GM23248 (cell line): ENCODE results near the gene LSM14B. TPM values are rescaled to one million over a fixed set of nuclear protein-coding genes. Genes with fewer than 3 reads are reported as not detected.
A peak's percentile ranks its signal among the peaks of the same experiment; 100 is the strongest.

ENCODE experiments used
- DNase-seq: peaks from one replicate; pipeline ENCODE4 v3.0.0-alpha.2; 2015
- H2AFZ ChIP-seq: fragments of 200-600 bp; sonication (generic); 2 replicates; pipeline ENCODE4 v1.6.1; 2016; ENCODE audit warnings: antibody characterized with exemption
- H3F3A ChIP-seq: fragments of 200-600 bp; sonication (generic); 2 replicates; pipeline ENCODE4 v1.6.1; 2016; ENCODE audit warnings: mild to moderate bottlenecking, antibody characterized with exemption, mixed run types; ENCODE audit not compliant: insufficient read depth
- H3K27ac ChIP-seq: fragments of 200-600 bp; sonication (generic); 2 replicates; pipeline ENCODE4 v1.5.1; 2016; ENCODE audit warnings: mild to moderate bottlenecking
- H3K27me3 ChIP-seq: fragments of 200-600 bp; sonication (generic); replicated peaks from 2 replicates; pipeline ENCODE4 v1.6.1; 2016; ENCODE audit warnings: mild to moderate bottlenecking; ENCODE audit not compliant: insufficient read depth
- H3K36me3 ChIP-seq: fragments of 200-600 bp; sonication (generic); 2 replicates; pipeline ENCODE4 v1.6.1; 2016; ENCODE audit warnings: low read depth, mild to moderate bottlenecking
- H3K4me1 ChIP-seq: fragments of 200-600 bp; sonication (generic); 2 replicates; pipeline ENCODE4 v1.6.1; 2016; ENCODE audit warnings: mild to moderate bottlenecking; ENCODE audit not compliant: insufficient read depth
- H3K4me2 ChIP-seq: fragments of 200-600 bp; sonication (generic); one replicate; pipeline ENCODE4 v1.6.1; 2016; ENCODE audit warnings: mild to moderate bottlenecking; ENCODE audit not compliant: unreplicated experiment
- H3K4me3 ChIP-seq: fragments of 200-600 bp; sonication (generic); 2 replicates; pipeline ENCODE4 v1.5.1; 2016; ENCODE audit warnings: mild to moderate bottlenecking
- H3K79me2 ChIP-seq: fragments of 200-600 bp; sonication (generic); 2 replicates; pipeline ENCODE4 v1.6.1; 2016; ENCODE audit warnings: mild to moderate bottlenecking; ENCODE audit not compliant: insufficient read depth
- H3K9ac ChIP-seq: fragments of 200-600 bp; sonication (generic); 2 replicates; pipeline ENCODE4 v1.6.1; 2016; ENCODE audit warnings: mild to moderate bottlenecking
- H3K9me2 ChIP-seq: fragments of 200-600 bp; sonication (generic); 2 replicates; pipeline ENCODE4 v1.6.1; 2016; ENCODE audit warnings: mixed run types, mild to moderate bottlenecking, moderate library complexity; ENCODE audit not compliant: insufficient read depth
- H3K9me3 ChIP-seq: fragments of 200-600 bp; sonication (generic); one replicate; pipeline ENCODE4 v1.6.1; 2017; ENCODE audit warnings: low read depth
- H4K20me1 ChIP-seq: fragments of 200-600 bp; sonication (generic); 2 replicates; pipeline ENCODE4 v1.6.0; 2016; ENCODE audit not compliant: insufficient read depth
- EZH2 ChIP-seq: fragments of 200-600 bp; sonication (generic); IDR thresholded peaks from 2 replicates; pipeline ENCODE4 v1.6.1; 2018; ENCODE audit warnings: antibody characterized with exemption, mild to moderate bottlenecking; ENCODE audit not compliant: insufficient read depth, poor library complexity, severe bottlenecking
- EZH2phosphoT487 ChIP-seq: fragments of 200-600 bp; sonication (generic); IDR thresholded peaks from 2 replicates; pipeline ENCODE4 v1.6.1; 2018; ENCODE audit warnings: antibody characterized with exemption, moderate library complexity, mild to moderate bottlenecking, low read depth; ENCODE audit not compliant: insufficient read depth
- whole genome bisulfite sequencing, 2 experiments: methylation state at CpG; one replicate each; pipeline ENCODE4 v1.1.6; 2015 to 2017; ENCODE audit warnings: low lambda C conversion rate in 2 of 2, low coverage in 1 of 2; ENCODE audit errors: missing lambda C conversion rate in 2 of 2; 5-methylcytosine and 5-hydroxymethylcytosine counted together
- in situ Hi-C: fragments of 300-500 bp; cut with MboI; formaldehyde crosslinking; loops from 2 replicates; pipeline ENCODE4 v1.15.0; 2020
- polyA plus RNA-seq: library from polyadenylated mRNA; unstranded; fragments of >200 nt; fragmentation: Nextera tagmentation; extraction: Ambion mirVana; gene quantifications from 2 replicates; pipeline ENCODE4 v1.2.1, GENCODE V29; 2016
- total RNA-seq: library from RNA; depleted of rRNA; stranded (reverse); fragments of >200 nt; shearing (Covaris generic); gene quantifications from 2 replicates; pipeline ENCODE4 v1.2.3, GENCODE V29; 2014; rRNA removed

Gene LSM14B
- total RNA-seq (28.0 and 30.0 TPM in 2 replicates), polyA plus RNA-seq (1.0 and 1.3 TPM in 2 replicates)

DNA sequence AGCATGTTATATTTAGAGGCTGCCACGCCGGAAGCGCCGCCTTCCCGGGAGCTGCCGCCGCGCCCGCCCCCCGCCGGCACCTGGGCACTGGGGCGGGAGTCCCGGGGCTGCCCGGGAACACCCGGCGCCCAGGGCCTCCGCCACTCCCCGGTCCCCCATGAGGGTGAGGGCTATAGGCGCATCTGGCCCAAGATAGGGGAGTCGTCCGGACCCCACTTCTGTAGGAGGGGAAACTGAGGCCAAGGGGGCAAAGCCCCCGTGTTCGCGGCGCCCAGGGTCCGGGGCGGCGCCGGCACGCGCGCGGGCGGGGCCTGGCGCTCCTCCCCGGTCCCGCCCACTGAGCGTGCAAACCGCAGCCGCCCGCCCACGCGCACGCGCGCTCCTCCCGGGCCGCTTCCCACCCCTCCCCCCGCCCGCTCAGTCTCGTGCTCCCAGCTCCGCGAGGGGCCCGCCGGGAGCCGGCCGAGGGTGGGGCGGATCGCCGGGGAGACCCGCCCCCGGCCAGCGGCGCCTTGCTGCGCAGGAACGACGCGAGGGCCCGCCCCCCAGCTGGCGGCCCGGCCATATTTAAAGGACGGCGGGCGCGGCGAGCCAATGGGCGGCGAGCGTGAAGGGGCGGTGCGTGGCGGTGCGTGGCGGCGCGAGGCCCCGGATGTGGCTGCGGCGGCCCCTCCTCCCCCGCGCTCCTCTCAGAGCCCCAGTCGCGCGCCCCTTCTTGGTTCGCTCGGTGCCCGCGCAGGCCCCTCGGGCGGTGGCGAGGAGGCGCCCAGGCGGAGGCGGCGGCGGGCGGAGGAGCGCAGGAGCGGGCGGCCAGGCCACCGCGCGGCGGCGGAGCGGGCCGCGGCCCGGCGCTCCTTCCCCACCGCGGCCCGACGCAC is at the start of gene LSM14B:
Gene LSM14B (plus strand): TSS at position 700 of the 878 bp plus-strand sequence. CDS start 192 bp downstream, outside the sequence.
- Histone ChIP-seq H3K4me2 (peak within 1 kb of the TSS; percentile 86), H3K27me3 (peaks cover 13% of the 10 kb centered on the region), H4K20me1 (peaks cover 12% of the 10 kb centered on the region; the same call in 1 of the 2 replicates), H2AFZ (peak within 1 kb of the TSS; percentile 92), H3K9ac (peak within 1 kb of the TSS; percentile 93), H3K9me3 (no peaks in the 10 kb centered on the region), H3F3A (0 out of 2 replicates have a peak, but pooled peaks cover 7% of the 10 kb centered on the region), H3K9me2 (no peaks in the 10 kb centered on the region), H3K4me3 (peak within 1 kb of the TSS; percentile 94), H3K79me2 (peaks cover 41% of the 10 kb centered on the region), H3K27ac (peak within 1 kb of the TSS; percentile 98), H3K4me1 (peaks cover 11% of the 10 kb centered on the region), H3K36me3 (peaks cover 20% of the 10 kb centered on the region; the same call in 1 of the 2 replicates)
- DNase-seq: peak; percentile 99
- in situ Hi-C loops: no loop called here
- TF ChIP-seq EZH2phosphoT487 (no peak), EZH2 (no peak)
- WGBS, 2 experiments: 1% methylated on average over 34 to 76 of the region's 124 CpGs

DNA sequence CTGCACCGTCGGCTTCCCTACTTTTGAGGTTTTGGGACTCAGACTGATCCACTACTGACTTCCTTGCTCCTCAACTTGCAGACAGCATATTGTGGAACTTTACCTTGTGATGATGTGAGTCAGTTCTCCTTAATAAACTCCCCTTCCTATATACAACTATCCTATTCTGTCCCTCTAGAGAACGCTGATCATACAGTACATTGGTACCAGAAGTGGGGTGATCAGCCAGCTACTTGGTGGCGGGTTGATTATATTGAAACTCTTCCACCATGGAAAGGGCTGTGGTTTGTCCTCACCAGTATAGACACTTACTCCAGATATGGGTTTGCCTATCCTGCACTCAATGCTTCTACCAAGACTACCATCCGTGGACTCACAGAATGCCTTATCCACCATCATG is 49.0 kb upstream of the LSM14B start:
- Histone ChIP-seq H3F3A (peaks cover 12% of the 10 kb centered on the region), H3K9me2 (no peaks in the 10 kb centered on the region), H3K27ac (no peak overlapping the region), H4K20me1 (no peaks in the 10 kb centered on the region), H3K4me2 (no peak overlapping the region), H3K79me2 (no peaks in the 10 kb centered on the region), H3K9me3 (no peaks in the 10 kb centered on the region), H3K36me3 (no peaks in the 10 kb centered on the region), H2AFZ (no peak overlapping the region), H3K4me1 (0 out of 2 replicates have a peak, but pooled peaks cover 5% of the 10 kb centered on the region), H3K4me3 (no peak overlapping the region), H3K9ac (no peak overlapping the region), H3K27me3 (no peaks in the 10 kb centered on the region)
- TF ChIP-seq EZH2phosphoT487 (no peak), EZH2 (no peak)
- WGBS, 2 experiments: 44% methylated on average over 5 of the region's 5 CpGs
- DNase-seq: no peak
- in situ Hi-C loops: no loop called here

DNA sequence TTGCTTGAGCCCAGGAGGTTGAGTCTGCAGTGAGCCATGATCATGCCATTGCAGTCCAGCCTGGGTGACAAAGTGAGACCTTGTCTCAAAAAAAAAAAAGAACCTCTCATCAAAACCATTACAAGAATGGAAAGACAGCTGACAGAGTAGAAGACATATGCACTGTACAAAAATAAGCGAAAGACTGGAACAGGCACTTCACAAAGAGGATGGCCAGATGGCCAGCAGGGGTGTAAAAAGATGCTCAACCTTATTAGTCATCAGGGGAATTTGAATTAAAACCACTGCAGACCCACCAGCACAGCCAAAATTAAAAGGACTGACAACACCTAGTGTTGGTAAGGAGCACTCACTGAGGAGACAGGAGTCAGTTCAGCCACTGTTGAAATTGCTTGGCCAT is 43.1 kb upstream of the LSM14B start:
- Histone ChIP-seq H3K9ac (no peak overlapping the region), H3K79me2 (no peaks in the 10 kb centered on the region), H3K9me2 (no peaks in the 10 kb centered on the region), H3K27me3 (peaks cover 12% of the 10 kb centered on the region; the same call in 1 of the 2 replicates), H3K9me3 (no peaks in the 10 kb centered on the region), H3K27ac (no peak overlapping the region), H2AFZ (no peak overlapping the region), H3F3A (no peaks in the 10 kb centered on the region), H3K4me1 (no peaks in the 10 kb centered on the region), H3K4me2 (no peak overlapping the region), H3K36me3 (no peaks in the 10 kb centered on the region), H3K4me3 (no peak overlapping the region), H4K20me1 (no peaks in the 10 kb centered on the region)
- WGBS, 2 experiments: 96 to 100% methylated on average over 1 of the region's 1 CpG
- no peak for DNase-seq
- TF ChIP-seq EZH2phosphoT487: no peak
- no peak for TF ChIP-seq EZH2
- in situ Hi-C loops: no loop called here

DNA sequence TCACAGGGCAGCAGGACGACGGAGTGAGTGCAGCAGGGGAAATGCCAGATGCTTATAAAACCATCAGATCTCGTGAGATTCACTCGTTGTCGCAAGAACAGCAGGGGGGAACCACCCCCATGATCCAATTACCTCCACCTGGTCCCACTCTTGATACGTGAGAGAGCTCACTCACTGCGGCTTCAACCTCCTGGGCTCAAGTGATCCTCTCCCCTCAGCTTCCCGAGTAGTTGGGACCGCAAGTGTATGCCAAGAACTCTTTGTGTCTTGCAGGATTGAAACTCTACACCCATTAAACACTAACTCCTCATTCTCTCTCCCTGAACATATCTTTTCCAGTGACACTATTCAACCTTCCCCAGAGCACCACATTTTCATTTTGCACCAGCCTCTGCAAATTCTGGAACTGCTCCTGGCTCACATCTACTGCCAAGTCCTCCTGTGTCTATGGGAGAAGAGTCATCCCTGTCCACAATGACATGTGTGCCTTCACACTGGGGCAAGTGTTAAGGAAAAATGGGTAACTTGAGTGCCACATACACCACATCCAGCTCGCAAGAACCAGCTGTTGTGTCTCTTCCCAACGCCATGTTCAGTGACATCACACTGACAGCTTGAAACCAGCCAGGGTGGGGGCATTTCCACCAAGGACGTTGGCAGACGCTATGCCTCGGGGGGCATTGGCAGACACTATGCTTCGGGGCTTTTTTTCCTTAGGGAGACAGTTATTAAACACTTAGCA is 41.9 kb upstream of the LSM14B start:
- Histone ChIP-seq H4K20me1 (no peaks in the 10 kb centered on the region), H3K9me2 (no peaks in the 10 kb centered on the region), H2AFZ (no peak overlapping the region), H3K4me1 (no peaks in the 10 kb centered on the region), H3K9me3 (no peaks in the 10 kb centered on the region), H3K79me2 (no peaks in the 10 kb centered on the region), H3K36me3 (no peaks in the 10 kb centered on the region), H3K27ac (no peak overlapping the region), H3K4me3 (no peak overlapping the region), H3F3A (no peaks in the 10 kb centered on the region), H3K27me3 (peaks cover 12% of the 10 kb centered on the region; the same call in 1 of the 2 replicates), H3K9ac (no peak overlapping the region), H3K4me2 (no peak overlapping the region)
- no peak for TF ChIP-seq EZH2phosphoT487
- TF ChIP-seq EZH2: no peak
- DNase-seq: no peak
- in situ Hi-C loops: no loop called here
- 25 to 31% methylated on average over 15 of the region's 15 CpGs for WGBS, 2 experiments
